Type B pancreatic cell (in vitro differentiated cells): ENCODE measurements around the gene SYT3. TPM values are rescaled to one million over a fixed set of nuclear protein-coding genes. Genes with fewer than 3 reads are reported as not detected.

Experiments
- DNase-seq: peaks from one replicate; pipeline ENCODE4 v3.0.0; 2021; ENCODE audit warnings: mixed read lengths; ENCODE audit not compliant: unreplicated experiment; ENCODE audit errors: extremely low spot score
- H3K27ac Mint-ChIP-seq: 2 replicates; pipeline ENCODE4 v1.8.0; 2021; ENCODE audit warnings: mild to moderate bottlenecking, mixed read lengths
- H3K27me3 Mint-ChIP-seq: 2 replicates; pipeline ENCODE4 v1.8.0; 2021; ENCODE audit warnings: mixed read lengths
- H3K36me3 Mint-ChIP-seq: 2 replicates; pipeline ENCODE4 v1.8.0; 2021; ENCODE audit warnings: mixed read lengths
- H3K4me1 Mint-ChIP-seq: one replicate; pipeline ENCODE4 v1.8.0; 2021; ENCODE audit warnings: mixed read lengths; ENCODE audit not compliant: unreplicated experiment
- H3K4me3 Mint-ChIP-seq: 2 replicates; pipeline ENCODE4 v1.8.0; 2021; ENCODE audit warnings: mild to moderate bottlenecking, mixed read lengths
- H3K9me3 Mint-ChIP-seq: 2 replicates; pipeline ENCODE4 v1.8.0; 2021; ENCODE audit warnings: mixed read lengths
- total RNA-seq: library from RNA; stranded (reverse); gene quantifications from 2 replicates; pipeline ENCODE4 v1.2.1, GENCODE V29; 2021; ENCODE audit warnings: low replicate concordance
- TF ChIP-seq, protein P1 (sequence below): fragments of 200-600 bp; sonication (generic); conservative IDR thresholded peaks from 2 replicates; pipeline ENCODE4 v1.5.0; 2021; ENCODE audit warnings: antibody characterized with exemption, mild to moderate bottlenecking

The SYT3 gene
- total RNA-seq, 1 donor from 2014 or later: 0.68 TPM

DNA sequence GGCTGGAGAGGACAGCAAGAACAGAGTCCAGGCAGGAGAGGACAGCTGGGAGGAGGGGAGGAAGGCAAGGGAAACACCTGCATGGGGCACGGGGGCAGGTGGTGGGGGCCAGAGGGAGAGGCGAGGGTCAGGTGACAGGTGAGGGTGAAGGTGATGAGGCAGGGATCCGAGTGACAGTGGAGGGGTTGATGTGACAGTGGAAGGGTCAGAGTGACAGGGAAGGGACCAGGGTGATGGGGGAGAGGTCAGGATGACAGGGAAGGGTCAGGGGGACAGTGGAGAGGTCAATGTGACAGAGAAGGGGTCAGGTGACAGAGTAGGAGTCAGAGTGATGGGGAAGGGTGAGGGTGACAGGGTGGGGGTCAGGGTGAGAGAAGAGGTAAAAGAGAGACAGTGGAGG is 38.6 kb upstream of the SYT3 start:
- Mint-ChIP-seq H3K9me3 (no peaks in the 10 kb centered on the region), H3K36me3 (no peaks in the 10 kb centered on the region), H3K4me3 (no peak overlapping the region), H3K27ac (no peak overlapping the region), H3K4me1 (no peaks in the 10 kb centered on the region), H3K27me3 (peaks cover 77% of the 10 kb centered on the region)
- DNase-seq: no peak
- TF ChIP-seq, protein P1, sequence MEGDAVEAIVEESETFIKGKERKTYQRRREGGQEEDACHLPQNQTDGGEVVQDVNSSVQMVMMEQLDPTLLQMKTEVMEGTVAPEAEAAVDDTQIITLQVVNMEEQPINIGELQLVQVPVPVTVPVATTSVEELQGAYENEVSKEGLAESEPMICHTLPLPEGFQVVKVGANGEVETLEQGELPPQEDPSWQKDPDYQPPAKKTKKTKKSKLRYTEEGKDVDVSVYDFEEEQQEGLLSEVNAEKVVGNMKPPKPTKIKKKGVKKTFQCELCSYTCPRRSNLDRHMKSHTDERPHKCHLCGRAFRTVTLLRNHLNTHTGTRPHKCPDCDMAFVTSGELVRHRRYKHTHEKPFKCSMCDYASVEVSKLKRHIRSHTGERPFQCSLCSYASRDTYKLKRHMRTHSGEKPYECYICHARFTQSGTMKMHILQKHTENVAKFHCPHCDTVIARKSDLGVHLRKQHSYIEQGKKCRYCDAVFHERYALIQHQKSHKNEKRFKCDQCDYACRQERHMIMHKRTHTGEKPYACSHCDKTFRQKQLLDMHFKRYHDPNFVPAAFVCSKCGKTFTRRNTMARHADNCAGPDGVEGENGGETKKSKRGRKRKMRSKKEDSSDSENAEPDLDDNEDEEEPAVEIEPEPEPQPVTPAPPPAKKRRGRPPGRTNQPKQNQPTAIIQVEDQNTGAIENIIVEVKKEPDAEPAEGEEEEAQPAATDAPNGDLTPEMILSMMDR: no peak

DNA sequence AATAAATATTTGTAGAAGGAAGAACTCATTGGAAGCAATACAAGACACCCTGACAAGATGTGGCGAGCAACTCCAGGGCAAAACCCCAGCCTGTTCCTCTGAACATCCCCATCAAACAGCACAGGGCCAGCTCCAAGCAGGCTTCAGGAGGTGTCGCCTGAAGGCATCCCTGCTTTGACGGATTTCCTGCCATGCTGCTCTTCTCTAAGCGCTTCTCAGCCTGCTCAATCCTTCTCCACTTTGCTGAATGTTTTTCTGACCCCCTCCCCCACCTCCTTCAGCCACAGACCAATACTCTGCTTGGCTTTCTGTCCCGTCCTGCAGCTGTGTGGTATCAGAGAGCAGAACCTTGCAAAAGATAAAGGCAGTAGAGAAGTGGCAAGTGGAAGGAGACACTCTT is 38.0 kb upstream of the SYT3 start:
- TF ChIP-seq, protein P1: no peak
- Mint-ChIP-seq H3K4me1 (no peaks in the 10 kb centered on the region), H3K4me3 (no peak overlapping the region), H3K9me3 (no peaks in the 10 kb centered on the region), H3K27me3 (peaks cover 77% of the 10 kb centered on the region), H3K36me3 (no peaks in the 10 kb centered on the region), H3K27ac (no peak overlapping the region)
- no peak for DNase-seq

DNA sequence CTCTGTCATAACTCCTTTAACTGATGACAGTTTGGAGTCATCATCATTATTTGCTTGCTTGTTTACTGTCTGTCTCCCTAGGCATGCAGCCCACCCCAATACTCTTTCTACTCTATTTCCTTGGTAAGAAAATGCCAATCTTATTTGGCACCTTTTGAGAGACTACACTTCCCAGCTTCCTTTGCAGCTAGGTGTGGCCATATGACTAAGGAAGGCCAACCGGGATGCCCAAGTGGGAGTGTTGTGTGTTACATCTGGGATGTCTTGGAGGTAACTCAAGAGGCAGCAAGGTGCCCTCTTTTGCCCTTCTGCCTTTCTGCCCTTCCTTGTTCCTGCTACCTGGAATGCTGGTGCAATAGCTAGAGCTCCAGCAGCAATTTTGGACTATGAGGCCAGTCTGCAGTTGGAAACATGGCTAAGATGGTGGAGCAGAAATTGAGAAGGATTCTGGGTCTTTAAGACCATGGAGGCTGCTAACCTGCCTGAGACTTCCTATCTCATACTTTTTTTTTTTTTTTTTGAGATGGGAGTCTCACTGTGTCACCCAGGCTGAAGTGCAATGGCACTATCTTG is 37.0 kb upstream of the SYT3 start:
- H3K4me3 Mint-ChIP-seq: no peak overlapping the region
- H3K27me3 Mint-ChIP-seq: peaks cover 75% of the 10 kb centered on the region
- no peak for DNase-seq

DNA sequence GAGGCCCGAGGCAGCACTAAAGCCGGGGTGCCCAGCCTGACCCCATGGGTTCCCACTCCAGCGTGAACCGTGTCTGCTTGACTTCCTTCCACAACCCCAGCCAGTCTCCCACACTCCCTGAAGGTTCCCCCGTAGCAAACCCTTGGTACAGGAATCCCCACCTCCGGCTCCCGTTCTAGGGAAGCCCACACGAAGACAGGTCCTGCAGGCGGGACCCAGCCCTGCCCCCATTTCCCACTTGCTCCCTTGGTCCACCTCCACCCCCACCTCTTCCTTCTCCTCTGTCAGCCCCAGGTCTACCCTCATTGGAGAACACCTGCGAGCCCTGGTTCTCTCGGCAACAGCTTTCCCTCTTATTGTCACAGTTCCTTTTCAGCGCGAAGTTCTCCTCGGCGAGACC is 33.4 kb upstream of the SYT3 start:
- Mint-ChIP-seq H3K4me3 (no peak overlapping the region), H3K4me1 (peaks cover 7% of the 10 kb centered on the region), H3K36me3 (no peaks in the 10 kb centered on the region), H3K27ac (no peak overlapping the region), H3K9me3 (no peaks in the 10 kb centered on the region), H3K27me3 (peaks cover 74% of the 10 kb centered on the region)
- TF ChIP-seq, protein P1: no peak
- DNase-seq: no peak

More for the DNA sequence above, 37.0 kb upstream of the SYT3 start:
- H3K27ac Mint-ChIP-seq: no peak overlapping the region
- H3K4me1 Mint-ChIP-seq: no peaks in the 10 kb centered on the region
- TF ChIP-seq, protein P1: no peak
- H3K9me3 Mint-ChIP-seq: no peaks in the 10 kb centered on the region
- no peaks in the 10 kb centered on the region for H3K36me3 Mint-ChIP-seq

DNA sequence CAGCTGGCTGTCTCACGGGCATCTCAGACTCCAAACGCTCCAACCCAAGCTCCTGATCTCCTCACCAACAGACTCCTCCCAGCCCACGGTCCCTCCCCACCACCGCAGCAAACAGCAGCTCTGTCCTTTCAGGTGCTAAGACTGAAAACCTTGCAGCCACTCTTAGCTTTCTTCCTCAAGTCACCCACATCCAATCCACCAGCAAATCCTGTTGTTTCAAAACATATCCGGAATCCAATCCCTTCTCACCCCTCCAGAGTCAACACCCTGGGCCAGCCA is 30.4 kb upstream of the SYT3 start:
- H3K27ac Mint-ChIP-seq: no peak overlapping the region
- no peaks in the 10 kb centered on the region for H3K9me3 Mint-ChIP-seq
- H3K4me1 Mint-ChIP-seq: peaks cover 7% of the 10 kb centered on the region
- TF ChIP-seq, protein P1: no peak
- no peak for DNase-seq
- H3K4me3 Mint-ChIP-seq: no peak overlapping the region
- peaks cover 66% of the 10 kb centered on the region for H3K27me3 Mint-ChIP-seq
- no peaks in the 10 kb centered on the region for H3K36me3 Mint-ChIP-seq
